GM12873 (cell line): ENCODE measurements around the gene MAD2L1BP.

Experiments used
- CTCF ChIP-seq: IDR thresholded peaks from 2 replicates; pipeline ENCODE4 v1.5.1; 2012; ENCODE audit warnings: low read depth, mild to moderate bottlenecking, moderate library complexity, low read length, control low read depth; ENCODE audit not compliant: insufficient read depth; ENCODE audit errors: missing control alignments

Gene MAD2L1BP

GRCh38 chr6:43628393-43629103, 7.1 kb upstream of the MAD2L1BP start:
- no peak for TF ChIP-seq CTCF

GRCh38 chr6:43629104-43629504, 6.5 kb upstream of the MAD2L1BP start, which contains the start of gene GTPBP2:
TSS of gene GTPBP2 (minus strand) at chr6:43629264. CDS start at chr6:43629162, 102 bp downstream.
- no peak for TF ChIP-seq CTCF

- TF ChIP-seq CTCF, result no peak
Observed at GRCh38 chr6:43629505-43630300, 5.9 kb upstream of the MAD2L1BP start.

- no peak for TF ChIP-seq CTCF
Observed at GRCh38 chr6:43630980-43631619, 4.5 kb upstream of the MAD2L1BP start.

GRCh38 chr6:43634702-43635303, 837 bp upstream of the MAD2L1BP start:
- TF ChIP-seq CTCF, result no peak

- TF ChIP-seq CTCF, result no peak
Observed at GRCh38 chr6:43636308-43636659, 644 bp downstream of the MAD2L1BP start.
